Epithelial cell of proximal tubule (primary cell): ENCODE measurements around the gene RAB5B. TPM values are rescaled to one million over a fixed set of nuclear protein-coding genes. Genes with fewer than 3 reads are reported as not detected.

Source experiments
- DNase-seq: peaks from one replicate; pipeline ENCODE4 v3.0.0-alpha.2; 2011; ENCODE audit warnings: low read depth
- H3K4me3 ChIP-seq: 2 replicates; pipeline ENCODE4 v1.5.1; 2011; ENCODE audit warnings: low read depth, mild to moderate bottlenecking, low read length
- total RNA-seq: library from RNA; depleted of rRNA; stranded (reverse); fragments of >200 nt; gene quantifications from 2 replicates; pipeline ENCODE4 v1.2.3, GENCODE V29; 2015
- TF ChIP-seq, protein P1 (sequence below): conservative IDR thresholded peaks from 2 replicates; pipeline ENCODE4 v1.5.1; 2012; ENCODE audit warnings: low read depth, mild to moderate bottlenecking, low read length

The RAB5B gene
- total RNA-seq, 1 donor from 2014 or later = 61.5 TPM

DNA sequence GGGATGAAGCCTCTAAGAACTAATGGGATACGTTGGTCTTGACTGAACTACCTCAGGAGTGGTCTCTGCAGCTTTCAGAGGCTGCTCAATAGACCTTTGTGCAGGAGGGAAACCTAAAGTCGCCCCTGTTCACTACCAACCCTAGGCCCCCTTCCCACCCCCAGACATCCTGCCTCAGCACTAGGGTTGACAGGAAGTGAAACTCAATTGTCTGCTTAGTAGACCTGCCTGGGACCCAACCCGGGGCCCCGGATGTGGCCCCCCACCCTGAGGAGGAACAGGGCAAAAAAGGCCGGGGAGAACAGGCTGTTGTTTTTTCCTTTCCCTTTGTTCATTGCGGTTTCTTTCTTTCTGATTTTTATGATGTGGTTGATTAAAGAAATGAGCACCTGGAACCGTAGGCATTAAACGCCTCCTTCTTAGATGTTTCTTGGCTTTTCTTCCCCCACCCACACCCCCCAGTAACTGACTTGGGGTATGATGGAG is 44.5 kb upstream of the RAB5B start:
- DNase-seq = no peak
- H3K4me3 ChIP-seq = no peak overlapping the region
- TF ChIP-seq, protein P1, sequence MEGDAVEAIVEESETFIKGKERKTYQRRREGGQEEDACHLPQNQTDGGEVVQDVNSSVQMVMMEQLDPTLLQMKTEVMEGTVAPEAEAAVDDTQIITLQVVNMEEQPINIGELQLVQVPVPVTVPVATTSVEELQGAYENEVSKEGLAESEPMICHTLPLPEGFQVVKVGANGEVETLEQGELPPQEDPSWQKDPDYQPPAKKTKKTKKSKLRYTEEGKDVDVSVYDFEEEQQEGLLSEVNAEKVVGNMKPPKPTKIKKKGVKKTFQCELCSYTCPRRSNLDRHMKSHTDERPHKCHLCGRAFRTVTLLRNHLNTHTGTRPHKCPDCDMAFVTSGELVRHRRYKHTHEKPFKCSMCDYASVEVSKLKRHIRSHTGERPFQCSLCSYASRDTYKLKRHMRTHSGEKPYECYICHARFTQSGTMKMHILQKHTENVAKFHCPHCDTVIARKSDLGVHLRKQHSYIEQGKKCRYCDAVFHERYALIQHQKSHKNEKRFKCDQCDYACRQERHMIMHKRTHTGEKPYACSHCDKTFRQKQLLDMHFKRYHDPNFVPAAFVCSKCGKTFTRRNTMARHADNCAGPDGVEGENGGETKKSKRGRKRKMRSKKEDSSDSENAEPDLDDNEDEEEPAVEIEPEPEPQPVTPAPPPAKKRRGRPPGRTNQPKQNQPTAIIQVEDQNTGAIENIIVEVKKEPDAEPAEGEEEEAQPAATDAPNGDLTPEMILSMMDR = no peak

DNA sequence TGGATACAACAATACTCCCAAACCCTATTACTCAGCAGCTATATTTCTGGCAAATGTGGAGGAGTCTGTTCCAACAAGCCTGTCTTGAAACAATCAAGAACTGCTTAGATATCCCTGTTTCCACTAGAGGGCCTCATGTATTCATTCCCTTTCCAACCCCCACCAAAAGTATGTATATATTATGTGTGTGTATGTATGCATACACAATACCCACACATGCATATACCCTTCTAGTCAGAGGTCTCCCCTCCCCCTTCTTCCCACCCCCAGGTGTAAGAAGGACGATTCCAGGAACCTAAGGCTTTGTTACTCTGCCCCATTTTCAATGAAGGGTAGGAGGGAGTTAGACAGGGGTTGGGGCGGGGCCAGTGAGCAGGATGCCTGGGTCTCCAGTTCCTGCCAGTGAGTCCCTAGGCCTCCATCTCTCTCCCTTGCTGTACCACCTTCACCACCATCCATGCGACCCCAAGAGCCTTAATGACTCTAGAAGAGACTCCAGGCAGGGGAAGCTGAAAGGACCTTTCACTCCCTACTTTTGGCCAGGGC is 43.0 kb upstream of the RAB5B start, which contains the start of gene DGKA:
Gene DGKA, plus strand, starts transcription at position 392 of the 546 bp plus-strand sequence. CDS start 5,342 bp downstream, outside the sequence.
- DNase-seq = no peak
- TF ChIP-seq, protein P1 = peak; percentile 70
- peak within 1 kb of the TSS; percentile 83 for H3K4me3 ChIP-seq

DNA sequence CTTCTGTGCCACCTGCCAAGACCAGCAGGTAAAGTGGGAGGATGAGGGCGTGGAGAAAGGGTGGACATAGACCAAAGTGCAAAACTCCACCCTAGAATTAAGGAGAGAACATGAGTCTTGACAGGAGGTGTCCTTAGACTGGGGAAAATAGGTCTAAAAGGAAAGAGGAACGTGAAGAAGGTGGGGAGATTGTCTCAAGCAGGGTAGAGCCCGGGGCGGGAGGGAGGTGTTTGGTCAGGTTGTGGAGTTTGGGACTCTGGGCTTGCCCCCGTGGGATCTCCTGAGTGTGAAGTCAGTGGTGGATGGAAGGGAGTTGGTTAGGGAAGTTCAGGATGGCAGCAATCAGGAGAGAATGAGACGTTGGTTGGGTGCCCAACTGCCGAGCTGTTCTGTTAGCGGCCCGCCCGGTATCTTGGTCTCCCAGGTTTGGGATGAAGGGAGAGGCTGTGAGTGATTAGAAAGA is 42.5 kb upstream of the RAB5B start:
- DNase-seq = no peak
- TF ChIP-seq, protein P1 = no peak

DNA sequence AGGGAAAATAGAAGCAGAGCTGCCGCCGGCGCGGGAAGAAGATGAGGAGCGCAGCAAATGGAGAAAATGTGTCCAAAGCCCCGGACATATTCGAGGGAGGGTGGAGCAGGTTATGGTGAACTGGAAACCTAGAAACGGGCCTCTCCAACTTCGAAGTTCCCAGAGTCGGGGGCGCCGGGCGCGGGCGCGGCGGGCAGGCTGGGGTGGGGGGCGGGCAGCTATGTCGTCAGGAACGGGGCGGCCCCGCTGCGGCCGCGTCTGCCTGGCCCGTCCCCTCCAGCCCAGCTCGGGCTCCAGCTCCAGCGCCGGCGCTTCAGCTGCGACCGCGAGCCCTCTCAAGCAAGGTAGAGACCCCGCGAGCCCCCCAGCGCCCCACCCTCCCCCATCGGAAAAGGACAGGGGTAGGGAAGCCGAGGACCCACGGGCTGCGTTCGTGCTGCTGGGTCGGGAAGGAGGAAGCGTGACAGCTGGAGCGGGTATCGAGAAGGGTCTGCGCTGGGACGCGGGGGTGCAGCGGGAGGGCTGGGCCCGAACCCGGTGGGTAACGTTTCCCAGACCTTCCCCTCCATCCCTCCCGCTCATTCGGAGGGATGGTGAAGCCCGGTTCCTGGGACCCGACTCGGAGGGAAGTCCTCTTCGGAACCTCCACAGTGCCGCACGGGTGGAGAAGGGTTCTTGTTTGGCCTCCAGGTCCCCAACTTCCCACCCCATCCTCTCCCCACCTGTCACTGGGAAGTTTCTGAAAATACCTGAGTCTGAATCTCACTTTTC is 41.9 kb upstream of the RAB5B start:
- no peak for DNase-seq
- TF ChIP-seq, protein P1 = no peak
- H3K4me3 ChIP-seq = peak overlapping the region; percentile 83

More for the DNA sequence above, 42.5 kb upstream of the RAB5B start:
- peak overlapping the region; percentile 83 for H3K4me3 ChIP-seq

DNA sequence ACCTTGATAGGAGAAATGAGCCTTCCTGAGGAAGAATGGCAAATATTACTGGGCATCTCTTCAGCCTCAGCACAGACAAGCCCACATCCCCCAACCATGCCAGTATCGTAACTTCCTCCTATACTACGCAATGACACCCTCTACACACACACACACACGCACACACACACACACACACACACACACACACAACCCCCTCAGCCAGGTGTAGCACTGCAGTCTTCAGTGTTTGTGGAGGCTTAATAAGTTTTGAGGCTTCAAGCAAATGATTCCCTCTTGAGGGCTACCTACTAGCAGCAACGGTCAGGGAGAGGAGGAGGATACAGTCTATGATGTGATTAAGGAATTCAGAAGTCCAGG is 41.3 kb upstream of the RAB5B start:
- TF ChIP-seq, protein P1 = no peak
- H3K4me3 ChIP-seq = peak overlapping the region; percentile 83
- DNase-seq = no peak

DNA sequence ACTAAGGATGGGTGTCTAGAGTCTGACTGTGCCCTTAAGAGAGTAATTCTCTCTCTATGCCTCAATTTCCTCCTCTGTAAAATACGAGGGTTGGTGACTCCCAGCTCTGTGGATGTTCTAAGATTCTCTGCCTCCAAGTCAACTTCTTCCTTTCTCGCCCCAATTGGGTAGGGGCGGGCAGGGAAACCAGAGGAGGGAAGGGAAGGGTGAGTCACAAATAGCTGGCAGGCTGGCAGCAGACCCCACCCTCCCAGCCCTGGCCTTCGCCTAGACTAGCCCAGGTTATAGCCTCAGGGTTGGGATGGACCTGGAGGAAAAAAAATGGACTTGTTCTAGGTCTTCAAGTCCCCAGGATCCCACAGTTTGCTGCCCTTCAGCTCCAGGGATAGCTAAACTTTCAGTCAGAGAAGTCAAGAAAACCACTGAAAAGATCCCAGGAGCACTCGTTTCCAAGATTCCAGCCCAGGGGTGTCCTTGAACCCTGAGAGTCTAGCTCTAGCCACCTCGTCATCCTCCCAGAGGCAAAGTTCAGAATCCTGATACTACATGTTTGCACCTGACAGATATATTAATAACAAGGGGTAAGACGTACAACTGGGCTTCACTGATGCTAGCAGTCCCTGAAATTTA is 40.6 kb upstream of the RAB5B start:
- DNase-seq = no peak
- TF ChIP-seq, protein P1 = no peak
- H3K4me3 ChIP-seq = peak overlapping the region; percentile 83
